ENCODE measurements around the gene LCTL.

- no peak for TF ChIP-seq TBP (IDR thresholded peaks at IDR 0.05; ENCODE audit: low read depth, low read length)
- TF ChIP-seq, protein P1, sequence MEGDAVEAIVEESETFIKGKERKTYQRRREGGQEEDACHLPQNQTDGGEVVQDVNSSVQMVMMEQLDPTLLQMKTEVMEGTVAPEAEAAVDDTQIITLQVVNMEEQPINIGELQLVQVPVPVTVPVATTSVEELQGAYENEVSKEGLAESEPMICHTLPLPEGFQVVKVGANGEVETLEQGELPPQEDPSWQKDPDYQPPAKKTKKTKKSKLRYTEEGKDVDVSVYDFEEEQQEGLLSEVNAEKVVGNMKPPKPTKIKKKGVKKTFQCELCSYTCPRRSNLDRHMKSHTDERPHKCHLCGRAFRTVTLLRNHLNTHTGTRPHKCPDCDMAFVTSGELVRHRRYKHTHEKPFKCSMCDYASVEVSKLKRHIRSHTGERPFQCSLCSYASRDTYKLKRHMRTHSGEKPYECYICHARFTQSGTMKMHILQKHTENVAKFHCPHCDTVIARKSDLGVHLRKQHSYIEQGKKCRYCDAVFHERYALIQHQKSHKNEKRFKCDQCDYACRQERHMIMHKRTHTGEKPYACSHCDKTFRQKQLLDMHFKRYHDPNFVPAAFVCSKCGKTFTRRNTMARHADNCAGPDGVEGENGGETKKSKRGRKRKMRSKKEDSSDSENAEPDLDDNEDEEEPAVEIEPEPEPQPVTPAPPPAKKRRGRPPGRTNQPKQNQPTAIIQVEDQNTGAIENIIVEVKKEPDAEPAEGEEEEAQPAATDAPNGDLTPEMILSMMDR (IDR thresholded peaks at IDR 0.05; ENCODE audit: control extremely low read depth in 1 of 3, insufficient read depth in 1 of 3, low read depth in 1 of 3, low read length in 3 of 3) = no peak
- TF ChIP-seq POLR2A (IDR thresholded peaks at IDR 0.05; ENCODE audit: control extremely low read depth in 1 of 2, low read depth in 2 of 2, low read length in 2 of 2) = no peak
- TF ChIP-seq E2F6 (IDR thresholded peaks at IDR 0.05) = no peak
- no peak; the same call in 1 of the 2 replicates for TF ChIP-seq CREB1 (IDR thresholded peaks at IDR 0.05)
- no peak for TF ChIP-seq JUN (IDR thresholded peaks at IDR 0.05; ENCODE audit: low read depth, low read length)
- no peak for TF ChIP-seq EZH2 (IDR thresholded peaks at IDR 0.05; ENCODE audit: low read depth, low read length, severe bottlenecking)
- no peak for TF ChIP-seq EP300 (IDR thresholded peaks at IDR 0.05; ENCODE audit: borderline replicate concordance in 1 of 2, low read depth in 2 of 2, low read length in 2 of 2)
- TF ChIP-seq SP1 (IDR thresholded peaks at IDR 0.05; ENCODE audit: low read depth, low read length) = no peak
- no peak for TF ChIP-seq TAF7 (optimal IDR thresholded peaks at IDR 0.05; ENCODE audit: borderline replicate concordance, low read depth, low read length)
- TF ChIP-seq POLR2AphosphoS5 (IDR thresholded peaks at IDR 0.05; ENCODE audit: low read depth, low read length) = no peak
- no peak for TF ChIP-seq CEBPB (IDR thresholded peaks at IDR 0.05; ENCODE audit: low read depth, low read length)
- TF ChIP-seq KDM5A (IDR thresholded peaks at IDR 0.05; ENCODE audit: low read length) = no peak
- TF ChIP-seq SRF (IDR thresholded peaks at IDR 0.05; ENCODE audit: low read depth, low read length) = no peak
Observed at GRCh38 chr15:66588971-66589370, 23.2 kb upstream of the LCTL start.

Data from H1 (cell line).